HG03045 (cell line): Measurements from ENCODE around the gene FZD8.

Experiments
- ATAC-seq: cut with Tn5 transposase; IDR thresholded peaks from one replicate; pipeline ENCODE4 v1.9.1; 2021; ENCODE audit warnings: mild to moderate bottlenecking, moderate library complexity; ENCODE audit not compliant: unreplicated experiment

FZD8 gene

GRCh38 chr10:35641676-35642034 is 441 bp downstream of the FZD8 start:
- peak; percentile 27 for ATAC-seq

GRCh38 chr10:35640951-35641675 is 983 bp downstream of the FZD8 start:
- no peak for ATAC-seq

- ATAC-seq, result no peak
Measured at GRCh38 chr10:35640474-35640873, 1.6 kb downstream of the FZD8 start.

- ATAC-seq, result no peak
Measured at GRCh38 chr10:35639728-35640401, 2.2 kb downstream of the FZD8 start.

- ATAC-seq, result no peak
Measured at GRCh38 chr10:35639021-35639727, 2.9 kb downstream of the FZD8 start.

GRCh38 chr10:35638101-35638500 is 4.0 kb downstream of the FZD8 start:
- ATAC-seq, result no peak

- no peak for ATAC-seq
Measured at GRCh38 chr10:35637462-35637861, 4.6 kb downstream of the FZD8 start.

GRCh38 chr10:35636956-35637355 is 5.1 kb downstream of the FZD8 start:
- no peak for ATAC-seq

- ATAC-seq, result peak; percentile 56
Measured at GRCh38 chr10:35635576-35635975, 6.5 kb downstream of the FZD8 start.

- ATAC-seq, result no peak
Measured at GRCh38 chr10:35633006-35633980, 8.8 kb downstream of the FZD8 start.

- no peak for ATAC-seq
Measured at GRCh38 chr10:35632027-35632426, 10.1 kb downstream of the FZD8 start.

GRCh38 chr10:35631404-35631803 is 10.7 kb downstream of the FZD8 start:
- no peak for ATAC-seq

GRCh38 chr10:35626971-35627507 is 15.1 kb downstream of the FZD8 start:
- ATAC-seq, result no peak

GRCh38 chr10:35614312-35614711 is 27.8 kb downstream of the FZD8 start:
- no peak for ATAC-seq

- ATAC-seq, result no peak
Measured at GRCh38 chr10:35613597-35614226, 28.4 kb downstream of the FZD8 start.

GRCh38 chr10:35613107-35613440 is 29.0 kb downstream of the FZD8 start:
- ATAC-seq, result no peak

GRCh38 chr10:35612385-35613106 is 29.6 kb downstream of the FZD8 start:
- no peak for ATAC-seq

GRCh38 chr10:35611750-35612149 is 30.3 kb downstream of the FZD8 start:
- ATAC-seq, result no peak

GRCh38 chr10:35608328-35608672 is 33.8 kb downstream of the FZD8 start:
- ATAC-seq, result no peak
